Smooth muscle cell (in vitro differentiated cells): ENCODE data around the gene UBR2. TPM values are rescaled to one million over a fixed set of nuclear protein-coding genes. Genes with fewer than 3 reads are reported as not detected.
"Not testable (repeated sequence)": the region's sequence is repeated elsewhere in the genome, so short reads cannot be mapped to it uniquely, and the experiment has no call there.

Source experiments
- DNase-seq: peaks from one replicate; lab custom pipeline; 2025; ENCODE audit not compliant: unreplicated experiment; lab: John Stamatoyannopoulos, UW
- H2AFZ ChIP-seq: fragments of 200-600 bp; sonication (generic); 2 replicates; pipeline ENCODE4 v1.6.0; 2016; ENCODE audit warnings: antibody characterized with exemption, low read depth, mild to moderate bottlenecking
- H3F3A ChIP-seq: fragments of 200-600 bp; sonication (generic); 2 replicates; pipeline ENCODE4 v1.6.0; 2017; ENCODE audit warnings: antibody characterized with exemption, low read depth
- H3K27ac ChIP-seq: fragments of 200-600 bp; sonication (generic); 2 replicates; pipeline ENCODE4 v1.5.1; 2016; ENCODE audit warnings: low read depth, mild to moderate bottlenecking
- H3K27me3 ChIP-seq: fragments of 200-600 bp; sonication (generic); 2 replicates; pipeline ENCODE4 v1.6.1; 2016; ENCODE audit warnings: low read depth, mild to moderate bottlenecking
- H3K36me3 ChIP-seq: fragments of 200-600 bp; sonication (generic); 2 replicates; pipeline ENCODE4 v1.5.1; 2016; ENCODE audit warnings: low read depth
- H3K4me1 ChIP-seq: fragments of 200-600 bp; sonication (generic); 2 replicates; pipeline ENCODE4 v1.5.1; 2016; ENCODE audit warnings: low read depth
- H3K4me2 ChIP-seq: fragments of 200-600 bp; sonication (generic); 2 replicates; pipeline ENCODE4 v1.6.0; 2016; ENCODE audit warnings: mild to moderate bottlenecking
- H3K4me3 ChIP-seq: fragments of 200-600 bp; sonication (generic); 2 replicates; pipeline ENCODE4 v1.5.1; 2016; ENCODE audit warnings: mild to moderate bottlenecking
- H3K79me2 ChIP-seq: fragments of 200-600 bp; sonication (generic); 2 replicates; pipeline ENCODE4 v1.6.0; 2016; ENCODE audit warnings: low read depth, mild to moderate bottlenecking
- H3K9ac ChIP-seq: fragments of 200-600 bp; sonication (generic); 2 replicates; pipeline ENCODE4 v1.6.0; 2016; ENCODE audit warnings: low read depth
- H3K9me3 ChIP-seq: fragments of 200-600 bp; sonication (generic); replicated peaks from 2 replicates; pipeline ENCODE4 v1.5.1; 2016; ENCODE audit warnings: low read depth
- H4K20me1 ChIP-seq: fragments of 200-600 bp; sonication (generic); 2 replicates; pipeline ENCODE4 v1.6.0; 2016; ENCODE audit warnings: low read depth
- CTCF ChIP-seq: fragments of 200-600 bp; sonication (generic); IDR thresholded peaks from 2 replicates; pipeline ENCODE4 v1.5.1; 2017; ENCODE audit warnings: borderline replicate concordance, mild to moderate bottlenecking, antibody characterized with exemption; ENCODE audit not compliant: insufficient read depth, poor library complexity, severe bottlenecking
- WGBS: methylation state at CpG from one replicate; pipeline ENCODE4 v1.1.7; 2016; ENCODE audit warnings: low lambda C conversion rate; 5-methylcytosine and 5-hydroxymethylcytosine counted together
- polyA plus RNA-seq: library from polyadenylated mRNA; unstranded; fragments of >200 nt; fragmentation: Nextera tagmentation; extraction: Ambion mirVana; gene quantifications from 2 replicates; pipeline ENCODE4 v1.2.1, GENCODE V29; 2016
- total RNA-seq: library from RNA; depleted of rRNA; stranded (reverse); fragments of >200 nt; gene quantifications from 2 replicates; pipeline ENCODE4 v1.2.3, GENCODE V29; 2014

UBR2 gene
- total and polyA plus RNA-seq, 2 experiments from 2014 or later, result 8.1 to 22.6 TPM

- Histone ChIP-seq H4K20me1 (no peaks in the 10 kb centered on the region), H3K36me3 (no peaks in the 10 kb centered on the region), H3K79me2 (no peaks in the 10 kb centered on the region), H2AFZ (no peak overlapping the region), H3K9me3 (no peaks in the 10 kb centered on the region), H3K9ac (no peak overlapping the region), H3K4me2 (no peak overlapping the region), H3K27ac (no peak overlapping the region), H3K27me3 (no peaks in the 10 kb centered on the region), H3K4me1 (no peaks in the 10 kb centered on the region), H3F3A (no peaks in the 10 kb centered on the region), H3K4me3 (no peak overlapping the region)
- no peak for DNase-seq
- no peak for TF ChIP-seq CTCF
- 59% methylated on average over 4 of the region's 4 CpGs for WGBS
Observed at GRCh38 chr6:42556462-42556861, 7.4 kb upstream of the UBR2 start.

GRCh38 chr6:42559276-42559675 is 4.6 kb upstream of the UBR2 start:
- H3F3A ChIP-seq, H3K9ac ChIP-seq, H3K27me3 ChIP-seq, H3K27ac ChIP-seq, H4K20me1 ChIP-seq, H3K36me3 ChIP-seq, H3K4me2 ChIP-seq, H3K4me3 ChIP-seq, H3K4me1 ChIP-seq, H3K9me3 ChIP-seq, H3K79me2 ChIP-seq, H2AFZ ChIP-seq, DNase-seq: not testable (repeated sequence)
- 85% methylated on average over 6 of the region's 6 CpGs for WGBS

- no peaks in the 10 kb centered on the region for H3K36me3 ChIP-seq
- H3K4me3 ChIP-seq, result no peak overlapping the region
- DNase-seq, result no peak
- H4K20me1 ChIP-seq, result peaks cover 16% of the 10 kb centered on the region
- no peak for TF ChIP-seq CTCF
- H3K4me2 ChIP-seq, result no peak overlapping the region
- no peaks in the 10 kb centered on the region for H3F3A ChIP-seq
- no peaks in the 10 kb centered on the region for H3K27me3 ChIP-seq
- WGBS, result 58% methylated on average over 3 of the region's 3 CpGs
- no peak overlapping the region for H3K9ac ChIP-seq
- no peak overlapping the region for H2AFZ ChIP-seq
- H3K79me2 ChIP-seq, result peaks cover 27% of the 10 kb centered on the region
- no peaks in the 10 kb centered on the region for H3K9me3 ChIP-seq
- H3K4me1 ChIP-seq, result peaks cover 6% of the 10 kb centered on the region
- H3K27ac ChIP-seq, result no peak overlapping the region
Observed at GRCh38 chr6:42561986-42562385, 1.8 kb upstream of the UBR2 start.

- H3K27ac ChIP-seq, result no peak overlapping the region
- H3K4me2 ChIP-seq, result peak overlapping the region; percentile 97
- H2AFZ ChIP-seq, result peak overlapping the region; percentile 81
Observed at GRCh38 chr6:42562788-42563405, 932 bp upstream of the UBR2 start.

More at GRCh38 chr6:42562788-42563405, 932 bp upstream of the UBR2 start:
- Histone ChIP-seq H3K27me3 (no peaks in the 10 kb centered on the region), H3K79me2 (peaks cover 36% of the 10 kb centered on the region), H3K4me1 (peaks cover 6% of the 10 kb centered on the region), H3K36me3 (no peaks in the 10 kb centered on the region), H3K4me3 (peak overlapping the region; percentile 86), H4K20me1 (peaks cover 24% of the 10 kb centered on the region), H3K9ac (no peak overlapping the region), H3F3A (no peaks in the 10 kb centered on the region), H3K9me3 (no peaks in the 10 kb centered on the region)
- WGBS, result 84% methylated on average over 6 of the region's 6 CpGs
- no peak for DNase-seq
- TF ChIP-seq CTCF, result no peak
